WTC11 (cell line): ENCODE results near the gene IZUMO1. TPM values are rescaled to one million over a fixed set of nuclear protein-coding genes. Genes with fewer than 3 reads are reported as not detected.

ENCODE experiments used
- ATAC-seq: fragments of 200-7000 bp; cut with Tn5 transposase; 2 replicates; pipeline ENCODE4 v1.10.0; 2021; ENCODE audit warnings: mild to moderate bottlenecking, moderate library complexity
- CTCF ChIA-PET: fragments of 300-600 bp; sonication (Branson Sonifier 250); formaldehyde crosslinking; loops from one replicate; lab custom pipeline; 2021; ENCODE audit warnings: antibody characterized with exemption; lab: Charles Lee
- POLR2A ChIA-PET: fragments of 350-600 bp; sonication (Branson Sonifier 250); formaldehyde crosslinking; loops from one replicate; lab custom pipeline; 2021; ENCODE audit warnings: antibody characterized with exemption; lab: Charles Lee
- DNase-seq: peaks from one replicate; pipeline ENCODE4 v3.0.0; 2021; ENCODE audit warnings: low spot score
- H3K27ac Mint-ChIP-seq: 2 replicates; pipeline ENCODE4 v1.8.0; 2021; ENCODE audit warnings: mixed read lengths
- H3K27me3 Mint-ChIP-seq: 2 replicates; pipeline ENCODE4 v1.8.0; 2021; ENCODE audit warnings: low read depth, mild to moderate bottlenecking, moderate library complexity, mixed read lengths
- H3K36me3 Mint-ChIP-seq: 2 replicates; pipeline ENCODE4 v1.8.0; 2021; ENCODE audit warnings: mixed read lengths
- H3K4me1 Mint-ChIP-seq: 2 replicates; pipeline ENCODE4 v1.8.0; 2022; ENCODE audit warnings: mixed read lengths
- H3K4me3 Mint-ChIP-seq: 2 replicates; pipeline ENCODE4 v1.8.0; 2021; ENCODE audit warnings: mild to moderate bottlenecking, moderate library complexity, mixed read lengths
- H3K9me3 Mint-ChIP-seq: 2 replicates; pipeline ENCODE4 v1.8.0; 2021; ENCODE audit warnings: mixed read lengths
- ATF6 ChIP-seq: sonication (generic); formaldehyde crosslinking; IDR thresholded peaks from 2 replicates; pipeline ENCODE4 v1.8.1; 2023; ENCODE audit warnings: mild to moderate bottlenecking, missing genetic modification reagents
- CDX4 ChIP-seq: fragments of 250-450 bp; sonication (Bioruptor Pico); IDR thresholded peaks from 2 replicates; pipeline ENCODE4 v1.9.0; 2021; ENCODE audit warnings: moderate library complexity, mild to moderate bottlenecking, inconsistent platforms, borderline replicate concordance
- E2F1 ChIP-seq: sonication (generic); formaldehyde crosslinking; IDR thresholded peaks from 2 replicates; pipeline ENCODE4 v1.8.0; 2022; ENCODE audit warnings: mild to moderate bottlenecking, missing genetic modification reagents
- E2F5 ChIP-seq: sonication (generic); formaldehyde crosslinking; IDR thresholded peaks from 2 replicates; pipeline ENCODE4 v1.8.1; 2022; ENCODE audit warnings: mild to moderate bottlenecking, moderate library complexity, missing genetic modification reagents
- ETV6 ChIP-seq: sonication (generic); formaldehyde crosslinking; IDR thresholded peaks from 2 replicates; pipeline ENCODE4 v1.8.1; 2022; ENCODE audit warnings: mild to moderate bottlenecking, missing genetic modification reagents
- GTF2I ChIP-seq: fragments of 250-450 bp; sonication (Bioruptor Pico); conservative IDR thresholded peaks from 2 replicates; pipeline ENCODE4 v1.4.0; 2021; ENCODE audit warnings: mild to moderate bottlenecking
- IRF1 ChIP-seq: sonication (generic); formaldehyde crosslinking; IDR thresholded peaks from 2 replicates; pipeline ENCODE4 v1.8.0; 2023; ENCODE audit warnings: missing genetic modification reagents
- MXD4 ChIP-seq: fragments of 250-450 bp; sonication (Bioruptor Pico); IDR thresholded peaks from 2 replicates; pipeline ENCODE4 v1.8.0; 2021; ENCODE audit warnings: mild to moderate bottlenecking, moderate library complexity, borderline replicate concordance
- NFE2L1 ChIP-seq: sonication (generic); formaldehyde crosslinking; IDR thresholded peaks from 2 replicates; pipeline ENCODE4 v1.8.1; 2023; ENCODE audit warnings: missing genetic modification reagents
- NR3C1 ChIP-seq: sonication (generic); formaldehyde crosslinking; conservative IDR thresholded peaks from 2 replicates; pipeline ENCODE4 v1.8.1; 2023; ENCODE audit warnings: low read depth, mild to moderate bottlenecking, missing genetic modification reagents
- TEAD1 ChIP-seq: sonication (generic); formaldehyde crosslinking; IDR thresholded peaks from 2 replicates; pipeline ENCODE4 v1.8.0; 2022; ENCODE audit warnings: mild to moderate bottlenecking, missing genetic modification reagents
- ZNF121 ChIP-seq: sonication (generic); formaldehyde crosslinking; IDR thresholded peaks from 2 replicates; pipeline ENCODE4 v1.8.0; 2023; ENCODE audit warnings: missing genetic modification reagents
- ZNF317 ChIP-seq: sonication (generic); formaldehyde crosslinking; IDR thresholded peaks from 2 replicates; pipeline ENCODE4 v1.8.1; 2023; ENCODE audit warnings: low read depth, mild to moderate bottlenecking, moderate library complexity, missing genetic modification reagents, borderline replicate concordance
- ZNF396 ChIP-seq: fragments of 250-450 bp; sonication (Bioruptor Pico); IDR thresholded peaks from 2 replicates; pipeline ENCODE4 v1.8.0; 2021; ENCODE audit warnings: mild to moderate bottlenecking, moderate library complexity, borderline replicate concordance
- ZNF416 ChIP-seq: fragments of 250-450 bp; sonication (Bioruptor Pico); IDR thresholded peaks from 2 replicates; pipeline ENCODE4 v1.9.0; 2021; ENCODE audit warnings: mild to moderate bottlenecking, inconsistent platforms
- total RNA-seq: library from RNA; stranded (reverse); gene quantifications from 3 replicates; pipeline ENCODE4 v1.2.3, GENCODE V29; 2021
- TF ChIP-seq, protein P1 (sequence below): sonication (generic); formaldehyde crosslinking; IDR thresholded peaks from 2 replicates; pipeline ENCODE4 v1.8.1; 2022; ENCODE audit warnings: mild to moderate bottlenecking, missing genetic modification reagents, moderate library complexity, borderline replicate concordance
- TF ChIP-seq, protein P2 (sequence below): sonication (generic); formaldehyde crosslinking; IDR thresholded peaks from 2 replicates; pipeline ENCODE4 v1.8.0; 2022; ENCODE audit warnings: mild to moderate bottlenecking, missing genetic modification reagents

The IZUMO1 gene
- total RNA-seq, 1 experiment from 2014 or later, result 2.2 TPM

- CTCF ChIA-PET, result interaction anchor here (0.5 kb wide), 1 partner anchor 213 kb away, joined by 3 read pairs; no protein-coding TSS in a partner anchor
- ATAC-seq (no peak), DNase-seq (no peak)
- H3K4me1 Mint-ChIP-seq, result peaks cover 6% of the 10 kb centered on the region
- peaks cover 32% of the 10 kb centered on the region for H3K36me3 Mint-ChIP-seq
- H3K4me3 Mint-ChIP-seq, result no peak overlapping the region
- no peaks in the 10 kb centered on the region; the same call in 1 of the 2 replicates for H3K9me3 Mint-ChIP-seq
- no peaks in the 10 kb centered on the region for H3K27me3 Mint-ChIP-seq
- TF ChIP-seq NR3C1 (CRISPR knock-in tag), result no peak
- no peak for TF ChIP-seq ETV6
- TF ChIP-seq, protein P1, sequence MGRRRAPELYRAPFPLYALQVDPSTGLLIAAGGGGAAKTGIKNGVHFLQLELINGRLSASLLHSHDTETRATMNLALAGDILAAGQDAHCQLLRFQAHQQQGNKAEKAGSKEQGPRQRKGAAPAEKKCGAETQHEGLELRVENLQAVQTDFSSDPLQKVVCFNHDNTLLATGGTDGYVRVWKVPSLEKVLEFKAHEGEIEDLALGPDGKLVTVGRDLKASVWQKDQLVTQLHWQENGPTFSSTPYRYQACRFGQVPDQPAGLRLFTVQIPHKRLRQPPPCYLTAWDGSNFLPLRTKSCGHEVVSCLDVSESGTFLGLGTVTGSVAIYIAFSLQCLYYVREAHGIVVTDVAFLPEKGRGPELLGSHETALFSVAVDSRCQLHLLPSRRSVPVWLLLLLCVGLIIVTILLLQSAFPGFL (CRISPR knock-in tag), result no peak
- TF ChIP-seq ATF6 (CRISPR knock-in tag), result no peak
- TF ChIP-seq ZNF416 (CRISPR knock-in tag), result no peak
- TF ChIP-seq CDX4, result no peak
- TF ChIP-seq, protein P2, sequence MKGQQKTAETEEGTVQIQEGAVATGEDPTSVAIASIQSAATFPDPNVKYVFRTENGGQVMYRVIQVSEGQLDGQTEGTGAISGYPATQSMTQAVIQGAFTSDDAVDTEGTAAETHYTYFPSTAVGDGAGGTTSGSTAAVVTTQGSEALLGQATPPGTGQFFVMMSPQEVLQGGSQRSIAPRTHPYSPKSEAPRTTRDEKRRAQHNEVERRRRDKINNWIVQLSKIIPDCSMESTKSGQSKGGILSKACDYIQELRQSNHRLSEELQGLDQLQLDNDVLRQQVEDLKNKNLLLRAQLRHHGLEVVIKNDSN (CRISPR knock-in tag), result no peak
- TF ChIP-seq TEAD1 (CRISPR knock-in tag), result no peak
- TF ChIP-seq, all 79 proteins: peak for 0
- POLR2A ChIA-PET, result no interaction called here
- no peak overlapping the region for H3K27ac Mint-ChIP-seq
Measured at GRCh38 chr19:48702701-48703100, 44.0 kb downstream of the IZUMO1 start.

DNA sequence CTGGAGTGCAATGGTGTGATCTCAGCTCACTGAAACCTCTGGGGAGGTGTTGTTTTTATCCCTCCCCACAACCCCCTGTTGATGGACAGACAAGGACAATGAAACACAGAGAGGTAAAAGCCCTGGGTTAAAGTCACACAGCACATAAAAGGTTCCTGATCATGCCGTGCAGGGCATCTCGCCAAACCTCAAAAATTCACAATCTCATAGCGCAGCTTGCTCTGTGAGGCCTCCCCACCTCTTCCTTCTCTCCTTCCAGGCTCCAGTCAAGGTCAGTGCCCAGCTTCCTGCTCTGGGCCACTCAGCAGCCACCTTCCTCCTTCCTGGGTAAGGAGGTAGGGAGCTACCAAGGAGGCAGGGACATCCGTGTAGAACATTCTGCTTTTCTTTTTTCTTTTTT, 48.7 kb downstream of the IZUMO1 start:
- Mint-ChIP-seq H3K27ac (no peak overlapping the region), H3K4me1 (peaks cover 4% of the 10 kb centered on the region), H3K9me3 (no peaks in the 10 kb centered on the region), H3K36me3 (peaks cover 17% of the 10 kb centered on the region; the same call in 1 of the 2 replicates), H3K27me3 (no peaks in the 10 kb centered on the region), H3K4me3 (peak overlapping the region; percentile 97)
- TF ChIP-seq ZNF317 (CRISPR knock-in tag) (no peak), MXD4 (no peak), ZNF396 (no peak), GTF2I (CRISPR knock-in tag) (no peak), E2F1 (CRISPR knock-in tag) (no peak), ZNF121 (CRISPR knock-in tag) (no peak), NFE2L1 (CRISPR knock-in tag) (no peak), E2F5 (CRISPR knock-in tag) (no peak), IRF1 (CRISPR knock-in tag) (no peak)
- POLR2A ChIA-PET, result interaction anchor here (0.6 kb wide), 1 partner anchor 73 kb away, joined by 5 read pairs; no protein-coding TSS in a partner anchor
- DNase-seq (no peak), ATAC-seq (no peak)
- CTCF ChIA-PET, result interaction anchor here (1.0 to 1.6 kb wide), 2 partner anchors 15 to 22 kb away, joined by 4 read pairs; no protein-coding TSS in a partner anchor
